T follicular helper cell (primary cell): ENCODE results near the gene PRKCE.

Experiments
- DNase-seq: peaks from one replicate; pipeline ENCODE4 v3.0.0-alpha.2; 2020; ENCODE audit warnings: low read depth

Gene PRKCE

GRCh38 chr2:45860136-45861121 lies 209.0 kb downstream of the PRKCE start:
- no peak for DNase-seq

- no peak for DNase-seq
Measured at GRCh38 chr2:45862843-45863242, 211.4 kb downstream of the PRKCE start.

- no peak for DNase-seq
Measured at GRCh38 chr2:45864121-45864520, 212.6 kb downstream of the PRKCE start.

GRCh38 chr2:45867349-45867748 lies 215.9 kb downstream of the PRKCE start:
- no peak for DNase-seq

- no peak for DNase-seq
Measured at GRCh38 chr2:45867800-45868199, 216.3 kb downstream of the PRKCE start.

GRCh38 chr2:45869165-45869501 lies 217.7 kb downstream of the PRKCE start:
- no peak for DNase-seq

GRCh38 chr2:45871025-45871424 lies 219.6 kb downstream of the PRKCE start:
- DNase-seq, result no peak

- DNase-seq, result no peak
Measured at GRCh38 chr2:45871541-45871940, 220.1 kb downstream of the PRKCE start.

- no peak for DNase-seq
Measured at GRCh38 chr2:45872211-45872610, 220.7 kb downstream of the PRKCE start.

GRCh38 chr2:45874344-45874743 lies 222.9 kb downstream of the PRKCE start:
- no peak for DNase-seq

- DNase-seq, result no peak
Measured at GRCh38 chr2:45876611-45877010, 225.1 kb downstream of the PRKCE start.

GRCh38 chr2:45879406-45879805 lies 227.9 kb downstream of the PRKCE start:
- DNase-seq, result no peak

GRCh38 chr2:45879936-45880335 lies 228.5 kb downstream of the PRKCE start:
- no peak for DNase-seq

GRCh38 chr2:45881970-45882581 lies 230.6 kb downstream of the PRKCE start:
- DNase-seq, result no peak

GRCh38 chr2:45882707-45883602 lies 231.5 kb downstream of the PRKCE start:
- no peak for DNase-seq

GRCh38 chr2:45883603-45884000 lies 232.1 kb downstream of the PRKCE start:
- no peak for DNase-seq

- no peak for DNase-seq
Measured at GRCh38 chr2:45884126-45884525, 232.7 kb downstream of the PRKCE start.

- DNase-seq, result no peak
Measured at GRCh38 chr2:45885171-45885621, 233.7 kb downstream of the PRKCE start.

- DNase-seq, result no peak
Measured at GRCh38 chr2:45886171-45886663, 234.7 kb downstream of the PRKCE start.

- no peak for DNase-seq
Measured at GRCh38 chr2:45888167-45888566, 236.7 kb downstream of the PRKCE start.

GRCh38 chr2:45888641-45889040 lies 237.2 kb downstream of the PRKCE start:
- DNase-seq, result no peak

- DNase-seq, result no peak
Measured at GRCh38 chr2:45889053-45889452, 237.6 kb downstream of the PRKCE start.
